AG04449 (cell line): Measurements from ENCODE around the gene STAB1.

Experiments used
- CTCF ChIA-PET: fragments of 350-600 bp; formaldehyde crosslinking; extraction: SDS; loops from one replicate; lab custom pipeline; 2021; ENCODE audit warnings: antibody characterized with exemption; lab: Yijun Ruan, JAX
- POLR2A ChIA-PET: fragments of 400-600, 350-600 bp; formaldehyde crosslinking; extraction: SDS; loops from one replicate; lab custom pipeline; 2020; ENCODE audit warnings: antibody characterized with exemption, inconsistent platforms; lab: Yijun Ruan, JAX
- DNase-seq: peaks from one replicate; pipeline ENCODE4 v3.0.0-alpha.2; 2010; ENCODE audit warnings: low read depth, low spot score
- H3K4me3 ChIP-seq: 2 replicates; pipeline ENCODE4 v1.5.1; 2011; ENCODE audit warnings: low read depth, mild to moderate bottlenecking, control low read depth, low read length
- CTCF ChIP-seq: IDR thresholded peaks from one replicate; pipeline ENCODE4 v1.5.1; 2011; ENCODE audit warnings: mild to moderate bottlenecking, moderate library complexity, low read length, control low read depth, inconsistent platforms; ENCODE audit not compliant: insufficient read depth; ENCODE audit errors: missing control alignments

Gene STAB1

DNA sequence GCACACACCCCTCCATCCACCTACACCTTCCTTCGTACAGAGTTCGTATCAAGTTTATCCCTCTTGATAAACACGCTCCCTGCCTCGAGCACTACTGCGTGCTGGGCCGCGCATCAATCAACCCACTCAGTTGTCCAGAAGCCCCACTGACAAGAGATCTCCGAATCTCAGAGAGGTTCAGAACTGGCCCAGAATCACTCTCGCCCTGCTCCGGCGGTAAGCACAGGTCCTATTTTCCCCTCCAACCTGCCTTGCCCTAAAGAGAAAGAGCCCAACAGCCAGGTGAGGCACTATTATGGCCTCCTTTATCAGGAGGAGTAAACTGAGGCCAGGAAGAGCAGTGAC lies 40.2 kb upstream of the STAB1 start:
- TF ChIP-seq CTCF = no peak
- peak overlapping the region; percentile 84 for H3K4me3 ChIP-seq
- ChIA-PET POLR2A (no interaction called here), CTCF (interaction anchor here (2.3 to 26.2 kb wide), 3 partner anchors 8 to 29 kb away, joined by 7 to 1004 read pairs (median 53); partner anchors contain the start of gene SEMA3G)
- no peak for DNase-seq

DNA sequence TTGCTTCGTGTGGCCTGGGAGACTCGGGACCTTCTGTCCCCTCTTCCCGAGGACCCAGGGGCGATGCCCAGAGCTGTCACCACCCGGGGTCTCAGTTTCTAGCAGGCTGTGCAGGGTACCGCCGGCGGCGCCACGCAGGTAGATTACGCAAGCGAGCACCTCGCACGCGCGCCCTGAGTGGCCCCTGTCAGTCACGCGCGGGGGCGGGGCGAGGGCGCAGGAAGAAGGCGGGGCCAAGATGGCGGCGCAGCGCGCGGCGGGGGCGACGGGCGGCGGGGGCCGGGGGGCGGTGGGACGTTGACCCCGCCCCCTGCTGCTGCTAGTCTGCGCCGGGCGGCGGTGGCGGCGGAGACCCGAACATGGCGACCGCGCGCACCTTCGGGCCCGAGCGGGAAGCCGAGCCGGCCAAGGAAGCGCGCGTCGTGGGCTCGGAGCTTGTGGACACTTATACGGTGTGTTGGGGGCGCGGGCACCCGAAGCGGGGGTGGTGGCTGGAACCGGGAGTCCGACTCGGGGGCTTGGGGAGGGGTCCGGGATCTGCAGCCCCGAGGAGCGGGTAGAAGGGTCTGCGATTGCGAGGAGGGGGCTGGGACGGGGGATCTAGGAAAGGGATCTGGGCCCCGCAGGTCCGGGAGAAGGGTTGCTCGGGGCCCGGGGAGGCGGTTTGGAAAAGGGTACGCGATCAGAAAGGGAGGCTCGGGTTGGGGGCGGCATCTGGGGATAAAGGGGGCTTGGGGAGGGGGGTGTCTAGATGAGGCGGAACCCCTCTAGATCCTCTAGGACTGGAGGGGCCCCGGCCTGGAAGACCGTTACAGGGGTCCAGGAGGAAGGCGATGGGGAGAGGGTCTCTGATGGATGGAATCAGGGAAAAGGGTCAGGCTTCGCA lies 39.6 kb upstream of the STAB1 start, which contains the start of gene NISCH:
NISCH (plus strand) TSS at position 322 of the 886 bp plus-strand sequence; CDS start at position 360, 38 bp downstream.
- DNase-seq = no peak
- H3K4me3 ChIP-seq = peak within 1 kb of the TSS; percentile 84
- ChIA-PET CTCF (interaction anchor here (7.7 to 26.2 kb wide), 2 partner anchors 9 to 30 kb away, joined by 53 to 1004 read pairs; partner anchors contain the start of gene SEMA3G), POLR2A (interaction anchor here (2.0 kb wide), 1 partner anchor 10 kb away, joined by 5 read pairs; no protein-coding TSS in a partner anchor)
- TF ChIP-seq CTCF = no peak

DNA sequence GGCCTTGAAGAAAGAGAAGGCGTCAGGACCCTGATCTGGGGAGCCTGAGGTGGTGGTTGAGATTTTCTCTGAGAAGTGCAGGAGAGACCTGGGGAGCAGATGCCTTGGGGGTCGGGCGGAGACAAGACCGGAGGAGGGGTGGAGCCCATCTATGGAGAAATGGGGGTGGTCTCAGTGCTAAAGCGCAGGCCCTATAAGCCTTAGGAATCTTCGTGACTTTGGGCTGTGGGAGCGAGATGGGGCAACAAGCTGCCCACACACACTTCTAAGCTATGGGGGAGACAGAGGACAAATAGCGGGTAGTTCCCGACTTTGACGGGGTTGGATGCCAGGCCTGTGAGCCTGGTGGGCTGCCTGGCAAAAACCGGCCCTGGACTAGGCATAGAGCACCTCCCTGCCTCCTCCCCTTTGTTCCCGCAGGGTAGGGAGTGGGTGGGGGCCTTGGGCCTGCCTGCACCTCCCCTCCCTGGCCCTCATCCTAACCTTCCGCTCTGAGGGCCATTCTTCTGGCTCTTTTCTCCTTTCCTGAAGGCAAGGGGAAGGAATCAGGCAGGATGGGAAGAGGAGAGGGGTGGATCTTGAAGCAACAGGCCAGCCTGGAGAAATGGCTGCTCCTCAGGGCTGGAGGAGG lies 38.9 kb upstream of the STAB1 start:
- no peak for TF ChIP-seq CTCF
- no peak for DNase-seq
- peak overlapping the region; percentile 84 for H3K4me3 ChIP-seq
- CTCF ChIA-PET = interaction anchor here (1.1 to 26.2 kb wide), 3 partner anchors 9 to 31 kb away, joined by 5 to 1004 read pairs (median 53); partner anchors contain the start of gene SEMA3G
- POLR2A ChIA-PET = interaction anchor here (0.6 to 2.0 kb wide), 2 partner anchors 8 to 10 kb away, joined by 3 to 5 read pairs; no protein-coding TSS in a partner anchor

GRCh38 chr3:52456800-52457183 lies 38.3 kb upstream of the STAB1 start:
- ChIA-PET POLR2A (interaction anchor here (0.6 to 2.0 kb wide), 2 partner anchors 9 kb away, joined by 3 to 5 read pairs; no protein-coding TSS in a partner anchor), CTCF (interaction anchor here (1.1 to 26.2 kb wide), 4 partner anchors 10 to 31 kb away, joined by 3 to 1004 read pairs (median 29); partner anchors contain the start of gene SEMA3G)
- TF ChIP-seq CTCF = no peak
- H3K4me3 ChIP-seq = peak overlapping the region; percentile 84
- no peak for DNase-seq

- ChIA-PET POLR2A (no interaction called here), CTCF (interaction anchor here (1.1 to 26.2 kb wide), 5 partner anchors 11 to 237 kb away, joined by 3 to 1004 read pairs (median 3); partner anchors contain the start of gene SEMA3G)
- H3K4me3 ChIP-seq = no peak overlapping the region
- no peak for DNase-seq
- no peak for TF ChIP-seq CTCF
These were observed 36.9 kb upstream of the STAB1 start for GRCh38 chr3:52458031-52458760.
